Ishikawa (cell line): Measurements from ENCODE around the gene ZSCAN1.

Experiments used
- CEBPB ChIP-seq: IDR thresholded peaks from 2 replicates; pipeline ENCODE4 v1.6.1; 2012
- CREB1 ChIP-seq: IDR thresholded peaks from 2 replicates; pipeline ENCODE4 v1.6.1; 2012; ENCODE audit warnings: low read depth
- EGR1 ChIP-seq: IDR thresholded peaks from 2 replicates; pipeline ENCODE4 v1.6.1; 2012
- EP300 ChIP-seq: IDR thresholded peaks from 2 replicates; pipeline ENCODE4 v1.6.1; 2012; ENCODE audit warnings: borderline replicate concordance
- RAD21 ChIP-seq: IDR thresholded peaks from 2 replicates; pipeline ENCODE4 v1.6.1; 2012; ENCODE audit warnings: low read depth
- TCF12 ChIP-seq: IDR thresholded peaks from 2 replicates; pipeline ENCODE4 v1.6.1; 2012; ENCODE audit warnings: low read depth
- TF ChIP-seq, protein P1 (sequence below): IDR thresholded peaks from 2 replicates; pipeline ENCODE4 v1.6.1; 2012

DNA sequence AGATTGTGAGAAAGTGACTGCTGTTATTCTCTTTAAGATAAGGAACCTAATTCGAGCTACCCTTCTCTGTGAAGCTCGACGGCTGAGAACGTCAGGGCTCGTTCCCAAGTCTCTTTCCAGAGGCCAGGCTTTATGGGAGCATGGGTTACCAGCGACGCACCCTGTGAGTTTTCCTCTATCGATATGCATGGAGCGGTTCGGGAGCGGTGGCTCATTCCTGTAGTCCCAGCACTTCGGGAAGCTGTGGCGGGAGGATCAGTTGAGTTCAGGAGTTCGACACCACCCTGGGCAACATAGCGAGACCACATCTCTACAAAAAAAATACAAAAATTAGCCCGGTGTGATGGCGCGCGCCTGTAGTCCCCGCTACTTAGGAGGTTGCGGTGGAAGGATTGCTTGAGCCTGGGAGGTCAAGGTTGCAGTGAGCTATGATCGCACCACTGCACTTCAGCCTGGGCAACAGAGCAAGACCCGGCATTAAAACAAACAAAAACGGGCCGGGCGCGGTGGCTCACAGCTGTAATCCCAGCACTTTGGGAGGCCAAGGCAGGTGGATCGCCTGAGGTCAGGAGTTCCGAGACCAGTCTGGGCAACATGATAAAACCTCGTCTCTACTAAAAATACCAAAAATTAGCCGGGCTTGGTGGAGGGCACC, 30.5 kb upstream of the ZSCAN1 start:
- TF ChIP-seq EP300 (no peak), RAD21 (no peak), CREB1 (no peak), CEBPB (no peak), EGR1 (no peak), TCF12 (no peak)
- TF ChIP-seq, protein P1, sequence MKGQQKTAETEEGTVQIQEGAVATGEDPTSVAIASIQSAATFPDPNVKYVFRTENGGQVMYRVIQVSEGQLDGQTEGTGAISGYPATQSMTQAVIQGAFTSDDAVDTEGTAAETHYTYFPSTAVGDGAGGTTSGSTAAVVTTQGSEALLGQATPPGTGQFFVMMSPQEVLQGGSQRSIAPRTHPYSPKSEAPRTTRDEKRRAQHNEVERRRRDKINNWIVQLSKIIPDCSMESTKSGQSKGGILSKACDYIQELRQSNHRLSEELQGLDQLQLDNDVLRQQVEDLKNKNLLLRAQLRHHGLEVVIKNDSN: no peak
